Right lobe of liver (tissue), 6 donors: Measurements from ENCODE around the gene TFB2M. TPM values are rescaled to one million over a fixed set of nuclear protein-coding genes. Genes with fewer than 3 reads are reported as not detected.

Source experiments
- ATAC-seq, 4 donors: fragments of 200-7000 bp; cut with Tn5 transposase; one replicate each; pipeline ENCODE4 v1.9.1; 2020; ENCODE audit warnings: mild to moderate bottlenecking in 4 of 4, moderate library complexity in 4 of 4
- DNase-seq, 3 donors: peaks; one replicate each; pipeline ENCODE4 v3.0.0-alpha.2; 2020
- H3K27ac ChIP-seq, 3 donors: fragments of 200-600 bp; one replicate each; pipeline ENCODE4 v1.8.0; 2022
- H3K27me3 ChIP-seq, 2 donors: fragments of 200-600 bp; one replicate each; pipeline ENCODE4 v1.8.0; 2022
- H3K36me3 ChIP-seq, 4 donors: fragments of 200-600 bp; sonication (generic) in 1 of 4; one replicate each; pipeline versions ENCODE4 v1.5.1 to v1.8.0; 2017 to 2022; ENCODE audit warnings: control low read depth in 1 of 4
- H3K4me1 ChIP-seq, 4 donors: fragments of 200-600 bp; sonication (generic) in 1 of 4; one replicate each; pipeline versions ENCODE4 v1.5.1 to v1.8.0; 2017 to 2022; ENCODE audit warnings: control low read depth in 1 of 4
- H3K4me3 ChIP-seq, 3 donors: fragments of 200-600 bp; one replicate each; pipeline ENCODE4 v1.8.0; 2022
- H3K9me3 ChIP-seq, 4 donors: fragments of 200-600 bp; sonication (generic) in 1 of 4; one replicate each; pipeline versions ENCODE4 v1.5.1 to v1.8.0; 2017 to 2022; ENCODE audit warnings: control low read depth in 1 of 4
- CTCF ChIP-seq, 4 donors: fragments of 200-600 bp in 3 of 4; fragments of 450-650 bp in 1 of 4; IDR thresholded peaks; one replicate each; pipeline versions ENCODE4 v1.5.1 to v1.8.0; 2016 to 2022; ENCODE audit warnings: antibody characterized with exemption in 4 of 4, mild to moderate bottlenecking in 2 of 4
- POLR2A ChIP-seq: fragments of 450-650 bp; IDR thresholded peaks from one replicate; pipeline ENCODE4 v1.6.1; 2017; ENCODE audit warnings: antibody characterized with exemption, mild to moderate bottlenecking
- WGBS: methylation state at CpG from one replicate; pipeline ENCODE4 v1.1.6; 2018; ENCODE audit warnings: low coverage, low lambda C conversion rate; ENCODE audit not compliant: insufficient coverage; ENCODE audit errors: missing lambda C conversion rate; 5-methylcytosine and 5-hydroxymethylcytosine counted together
- intact Hi-C, 2 donors: fragments of 100-400 bp; cut with DNase I; formaldehyde crosslinking; loops; one replicate each; pipeline versions ENCODE4 v1.11.2 to v1.14.1; 2022
- total RNA-seq, 6 experiments: library from RNA; depleted of rRNA in 2 of 6; stranded (reverse); fragments of >200 nt in 2 of 6; fragmentation: NEBNext Ultra II Directional in 3 of 6; extraction: Animal tissue kit (Norgen Biotek cat#: 25700) in 3 of 6; gene quantifications; one replicate each; pipeline versions ENCODE4 v1.1.0 to v1.2.4, GENCODE V29; 2016 to 2023
- donor health status: DM: no; HTN: yes; CAD: no.
- donor health status: DM: no; HTN: no; CAD: no.
- donor health status: DM: no; HTN: no; CAD: no.
- donor health status: DM: no; HTN: yes; CAD: no.
- donor health status: DM: no; HTN: yes; CAD: no.

TFB2M gene
- total RNA-seq, 6 experiments from 2014 or later = 13.1 to 24.8 (median 19.6) TPM

DNA sequence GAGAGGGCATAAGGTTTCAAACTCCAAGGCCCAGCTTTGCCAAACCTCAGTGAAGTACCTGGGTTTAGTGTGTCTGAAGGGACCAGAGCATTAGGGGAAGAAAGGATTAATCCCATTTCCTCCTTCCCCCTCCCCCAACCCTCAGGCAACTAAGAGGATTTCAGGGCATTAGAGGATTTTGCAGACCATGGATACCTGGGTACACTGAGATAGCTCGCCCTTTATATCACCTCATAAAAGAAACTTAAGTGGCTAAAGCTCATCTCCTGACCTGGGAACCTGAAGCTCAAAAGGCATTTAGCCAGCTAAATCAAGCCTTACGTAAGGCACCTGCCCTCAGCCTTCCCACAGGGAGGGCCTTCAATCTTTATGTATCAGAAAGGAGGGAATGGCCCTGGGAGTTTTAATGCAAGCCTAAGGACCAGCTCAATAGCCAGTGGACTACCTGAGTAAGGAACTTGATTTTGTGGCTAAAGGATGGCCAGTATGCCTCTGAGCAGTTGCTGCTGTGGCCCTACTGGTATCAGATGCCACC, 32.6 kb downstream of the TFB2M start:
- H3K4me3 ChIP-seq = no peak overlapping the region
- no peaks in the 10 kb centered on the region for H3K27me3 ChIP-seq
- no peaks in the 10 kb centered on the region for H3K36me3 ChIP-seq
- 79% methylated on average over 2 of the region's 2 CpGs for WGBS
- TF ChIP-seq POLR2A (no peak), CTCF (IDR thresholded peaks at IDR 0.05) (no peak)
- no peak overlapping the region for H3K27ac ChIP-seq
- ATAC-seq = no peak
- H3K4me1 ChIP-seq = no peaks in the 10 kb centered on the region
- intact Hi-C loops = no loop called here
- no peak for DNase-seq
- no peaks in the 10 kb centered on the region for H3K9me3 ChIP-seq

GRCh38 chr1:246532519-246532918, 33.5 kb downstream of the TFB2M start:
- no peak for DNase-seq
- Histone ChIP-seq H3K4me3 (no peak overlapping the region), H3K27ac (no peak overlapping the region), H3K27me3 (no peaks in the 10 kb centered on the region), H3K36me3 (no peaks in the 10 kb centered on the region), H3K4me1 (no peaks in the 10 kb centered on the region), H3K9me3 (no peaks in the 10 kb centered on the region)
- TF ChIP-seq POLR2A (no peak), CTCF (IDR thresholded peaks at IDR 0.05) (no peak)
- intact Hi-C loops = no loop called here
- WGBS = 63% methylated on average over 1 of the region's 1 CpG
- peak in 1 of 4 donors; percentile 30 for ATAC-seq

DNA sequence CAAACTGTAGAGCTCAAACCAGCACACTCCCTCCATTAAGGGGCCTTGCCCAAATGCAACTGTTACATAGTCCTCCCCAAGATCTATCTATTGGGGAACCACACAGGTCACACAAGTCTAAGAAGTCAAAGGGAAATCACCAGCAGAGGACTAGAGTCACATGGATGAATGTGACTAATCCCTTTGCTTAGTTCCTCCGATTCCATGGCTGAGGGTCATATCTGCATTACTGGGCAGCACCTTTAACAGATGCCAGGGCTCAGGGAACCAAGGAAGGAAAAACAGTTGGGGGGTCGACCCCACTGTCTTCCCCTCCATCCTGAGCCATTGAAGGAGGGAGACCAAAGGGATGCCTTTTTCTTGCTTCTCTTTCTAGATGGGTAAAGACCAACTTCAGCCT, 35.6 kb downstream of the TFB2M start:
- Histone ChIP-seq H3K4me1 (no peaks in the 10 kb centered on the region), H3K27ac (no peak overlapping the region), H3K9me3 (no peaks in the 10 kb centered on the region), H3K27me3 (no peaks in the 10 kb centered on the region), H3K4me3 (no peak overlapping the region), H3K36me3 (no peaks in the 10 kb centered on the region)
- TF ChIP-seq CTCF (IDR thresholded peaks at IDR 0.05) (no peak), POLR2A (no peak)
- ATAC-seq (no peak), DNase-seq (no peak)
- intact Hi-C loops = no loop called here
- 44% methylated on average over 2 of the region's 2 CpGs for WGBS

DNA sequence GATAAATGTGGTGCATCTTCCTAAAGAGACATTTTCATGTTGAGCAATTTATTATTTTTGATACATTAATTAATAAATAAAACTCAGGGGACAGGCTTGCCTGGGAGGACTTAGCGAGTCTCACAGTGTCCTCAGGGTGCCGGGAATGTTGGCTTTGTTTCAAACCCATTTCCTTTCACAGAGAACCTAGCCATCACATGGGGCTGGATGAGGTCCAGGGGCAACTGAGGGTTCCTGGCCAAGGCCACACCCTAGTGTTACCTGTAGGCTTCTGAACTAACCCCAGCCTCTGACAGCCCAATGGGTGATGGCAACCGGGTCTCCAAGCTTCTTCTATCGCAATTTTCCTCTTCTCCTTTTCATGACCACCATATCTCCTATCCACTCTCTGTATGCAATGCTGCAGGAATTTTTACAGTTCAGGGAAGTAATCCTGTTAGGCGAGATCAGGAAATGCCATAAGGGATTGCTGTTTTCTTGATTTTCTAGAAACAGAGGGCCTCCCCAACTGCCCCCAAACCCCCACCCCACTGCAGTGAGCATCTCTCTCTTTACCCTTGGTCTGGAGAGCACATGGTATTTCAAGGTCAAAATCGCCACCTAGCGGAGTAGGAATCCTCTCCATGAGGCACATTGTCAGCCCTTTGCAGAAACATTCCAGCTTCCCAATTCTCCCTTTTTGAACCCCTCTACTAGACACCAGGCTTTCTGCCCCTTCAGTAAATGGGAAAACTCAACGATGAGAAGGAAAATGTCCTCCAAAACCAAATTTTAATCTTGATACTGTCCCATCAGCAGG, 36.9 kb downstream of the TFB2M start:
- no peak for TF ChIP-seq POLR2A
- TF ChIP-seq CTCF (IDR thresholded peaks at IDR 0.05) = no peak
- H3K9me3 ChIP-seq = no peaks in the 10 kb centered on the region
- intact Hi-C loops = no loop called here
- H3K4me3 ChIP-seq = no peak overlapping the region
- H3K36me3 ChIP-seq = no peaks in the 10 kb centered on the region
- no peak for DNase-seq
- ATAC-seq = no peak
- H3K4me1 ChIP-seq = no peaks in the 10 kb centered on the region
- no peak overlapping the region for H3K27ac ChIP-seq
- 67% methylated on average over 7 of the region's 8 CpGs for WGBS
- no peaks in the 10 kb centered on the region for H3K27me3 ChIP-seq
